HepG2 (cell line): ENCODE measurements around the gene FAM219B. TPM values are rescaled to one million over a fixed set of nuclear protein-coding genes. Genes with fewer than 3 reads are reported as not detected.

Experiments used
- CREM ChIP-seq, 2 experiments: sonication (generic) in 1 of 2; formaldehyde crosslinking in 1 of 2; IDR thresholded peaks; 2 replicates each; pipeline versions ENCODE4 v1.4.0 to v1.6.1; 2016 to 2020; ENCODE audit warnings: antibody characterized with exemption in 1 of 2, mild to moderate bottlenecking in 1 of 2, missing genetic modification reagents in 1 of 2
- FOXO1 ChIP-seq: sonication (generic); formaldehyde crosslinking; IDR thresholded peaks from 2 replicates; pipeline ENCODE4 v1.4.0; 2020; ENCODE audit warnings: missing genetic modification reagents
- HMG20B ChIP-seq: conservative IDR thresholded peaks from 2 replicates; pipeline ENCODE4 v1.6.1; 2016; ENCODE audit warnings: missing genetic modification reagents, missing compliant biosample characterization
- KMT2B ChIP-seq: IDR thresholded peaks from 2 replicates; pipeline ENCODE4 v1.6.1; 2016; ENCODE audit warnings: missing genetic modification reagents, missing compliant biosample characterization
- NFKBIZ ChIP-seq: IDR thresholded peaks from 2 replicates; pipeline ENCODE4 v1.6.1; 2018; ENCODE audit warnings: missing genetic modification reagents, missing compliant biosample characterization
- PHB2 ChIP-seq: fragments of 450-650 bp; IDR thresholded peaks from 2 replicates; pipeline ENCODE4 v1.6.1; 2018; ENCODE audit not compliant: partially characterized antibody
- PRPF4 ChIP-seq: fragments of 200-400 bp; formaldehyde crosslinking; IDR thresholded peaks from 2 replicates; pipeline ENCODE4 v1.6.1; 2016; ENCODE audit warnings: low read length, low read depth; ENCODE audit not compliant: poor library complexity, severe bottlenecking
- RCOR2 ChIP-seq: IDR thresholded peaks from 2 replicates; pipeline ENCODE4 v1.6.1; 2016; ENCODE audit warnings: missing biosample characterization, missing genetic modification reagents
- SNAPC5 ChIP-seq: sonication (generic); formaldehyde crosslinking; IDR thresholded peaks from 2 replicates; pipeline ENCODE4 v1.8.1; 2023; ENCODE audit warnings: mild to moderate bottlenecking, missing genetic modification reagents, borderline replicate concordance
- SPEN ChIP-seq: sonication (generic); formaldehyde crosslinking; IDR thresholded peaks from 2 replicates; pipeline ENCODE4 v1.5.1; 2020; ENCODE audit warnings: low read depth, mild to moderate bottlenecking, missing genetic modification reagents
- TARDBP ChIP-seq: sonication (generic); formaldehyde crosslinking; IDR thresholded peaks from 2 replicates; pipeline ENCODE4 v1.8.0; 2022; ENCODE audit warnings: mild to moderate bottlenecking, missing genetic modification reagents
- TCF12 ChIP-seq, 2 experiments: fragments of 450-650 bp in 1 of 2; sonication (generic) in 1 of 2; formaldehyde crosslinking in 1 of 2; IDR thresholded peaks; 2 replicates each; pipeline versions ENCODE4 v1.6.1 to v1.8.0; 2017 to 2022; ENCODE audit warnings: antibody characterized with exemption in 1 of 2, mild to moderate bottlenecking in 1 of 2, missing genetic modification reagents in 1 of 2, moderate library complexity in 1 of 2
- ZBTB38 ChIP-seq: sonication (generic); formaldehyde crosslinking; IDR thresholded peaks from 2 replicates; pipeline ENCODE4 v1.5.1; 2020; ENCODE audit warnings: mild to moderate bottlenecking, missing genetic modification reagents
- ZNF124 ChIP-seq: sonication (generic); formaldehyde crosslinking; IDR thresholded peaks from 2 replicates; pipeline ENCODE4 v1.4.0; 2020; ENCODE audit warnings: missing genetic modification reagents
- ZNF275 ChIP-seq: sonication (generic); formaldehyde crosslinking; IDR thresholded peaks from 2 replicates; pipeline ENCODE4 v1.8.0; 2022; ENCODE audit warnings: missing genetic modification reagents, mild to moderate bottlenecking, inconsistent platforms, borderline replicate concordance
- ZNF44 ChIP-seq: sonication (generic); formaldehyde crosslinking; IDR thresholded peaks from 2 replicates; pipeline ENCODE4 v1.5.1; 2020; ENCODE audit warnings: mild to moderate bottlenecking, missing genetic modification reagents
- ZSCAN12 ChIP-seq: sonication (generic); formaldehyde crosslinking; IDR thresholded peaks from 2 replicates; pipeline ENCODE4 v1.9.0; 2021; ENCODE audit warnings: mild to moderate bottlenecking, missing genetic modification reagents
- polyA plus RNA-seq, 8 experiments: library from polyadenylated mRNA; depleted of rRNA in 3 of 8; stranded (reverse) in 7 of 8; unstranded in 1 of 8; fragments of >200 nt; fragmentation: Illumina TruSeq in 4 of 8; extraction: Trizol in 4 of 8; gene quantifications; 2 replicates each; pipeline versions ENCODE4 v1.2.1 to v1.2.3, GENCODE V29; 2011 to 2016; ENCODE audit warnings: low read depth in 4 of 8, missing spikeins in 1 of 8, mixed read lengths in 1 of 8; ENCODE audit not compliant: insufficient read depth in 1 of 8
- total RNA-seq, 5 experiments: library from RNA; depleted of rRNA; stranded (reverse); fragments of >200 nt; fragmentation: Illumina TruSeq; extraction: Trizol; gene quantifications; 2 replicates each; pipeline ENCODE4 v1.2.3, GENCODE V29; 2016; ENCODE audit warnings: low read depth in 1 of 5
- TF ChIP-seq, protein P1 (sequence below): sonication (generic); formaldehyde crosslinking; IDR thresholded peaks from 2 replicates; pipeline ENCODE4 v1.8.0; 2022; ENCODE audit warnings: mild to moderate bottlenecking, missing genetic modification reagents; ENCODE audit not compliant: insufficient replicate concordance
- TF ChIP-seq, protein P2 (sequence below): sonication (generic); formaldehyde crosslinking; IDR thresholded peaks from 2 replicates; pipeline ENCODE4 v1.4.0; 2020; ENCODE audit warnings: missing genetic modification reagents

FAM219B gene
- total and polyA plus RNA-seq, 2 of the 13 experiments (the other 11 are each of a cell fraction or from before 2014, with no cell fraction given): 36.6 to 50.2 TPM

- TF ChIP-seq SNAPC5: no peak
- TF ChIP-seq CREM (IDR thresholded peaks at IDR 0.05): no peak
- TF ChIP-seq CREM (CRISPR knock-in tag; IDR thresholded peaks at IDR 0.05): no peak
- no peak for TF ChIP-seq ZNF44 (CRISPR knock-in tag)
- peak; percentile 76; the same call in 1 of the 2 replicates for TF ChIP-seq ZNF275
- TF ChIP-seq HMG20B (CRISPR knock-in tag): no peak
- no peak; the same call in 1 of the 2 replicates for TF ChIP-seq KMT2B
- peak; percentile 70 for TF ChIP-seq SPEN (CRISPR knock-in tag)
- peak; percentile 29; the same call in 1 of the 2 replicates for TF ChIP-seq ZBTB38 (CRISPR knock-in tag)
- 0 out of 2 replicates have a peak, but pooled peaks have one; percentile 76 for TF ChIP-seq TARDBP (CRISPR knock-in tag)
- 0 out of 2 replicates have a peak, but pooled peaks have one; percentile 71 for TF ChIP-seq NFKBIZ (CRISPR knock-in tag)
- TF ChIP-seq RCOR2 (CRISPR knock-in tag): no peak
- TF ChIP-seq, protein P1, sequence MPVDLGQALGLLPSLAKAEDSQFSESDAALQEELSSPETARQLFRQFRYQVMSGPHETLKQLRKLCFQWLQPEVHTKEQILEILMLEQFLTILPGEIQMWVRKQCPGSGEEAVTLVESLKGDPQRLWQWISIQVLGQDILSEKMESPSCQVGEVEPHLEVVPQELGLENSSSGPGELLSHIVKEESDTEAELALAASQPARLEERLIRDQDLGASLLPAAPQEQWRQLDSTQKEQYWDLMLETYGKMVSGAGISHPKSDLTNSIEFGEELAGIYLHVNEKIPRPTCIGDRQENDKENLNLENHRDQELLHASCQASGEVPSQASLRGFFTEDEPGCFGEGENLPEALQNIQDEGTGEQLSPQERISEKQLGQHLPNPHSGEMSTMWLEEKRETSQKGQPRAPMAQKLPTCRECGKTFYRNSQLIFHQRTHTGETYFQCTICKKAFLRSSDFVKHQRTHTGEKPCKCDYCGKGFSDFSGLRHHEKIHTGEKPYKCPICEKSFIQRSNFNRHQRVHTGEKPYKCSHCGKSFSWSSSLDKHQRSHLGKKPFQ: no peak
- peak; percentile 15; the same call in 1 of the 2 replicates for TF ChIP-seq FOXO1 (CRISPR knock-in tag)
- no peak for TF ChIP-seq PRPF4
- TF ChIP-seq ZNF124 (CRISPR knock-in tag): no peak
- TF ChIP-seq, protein P2, sequence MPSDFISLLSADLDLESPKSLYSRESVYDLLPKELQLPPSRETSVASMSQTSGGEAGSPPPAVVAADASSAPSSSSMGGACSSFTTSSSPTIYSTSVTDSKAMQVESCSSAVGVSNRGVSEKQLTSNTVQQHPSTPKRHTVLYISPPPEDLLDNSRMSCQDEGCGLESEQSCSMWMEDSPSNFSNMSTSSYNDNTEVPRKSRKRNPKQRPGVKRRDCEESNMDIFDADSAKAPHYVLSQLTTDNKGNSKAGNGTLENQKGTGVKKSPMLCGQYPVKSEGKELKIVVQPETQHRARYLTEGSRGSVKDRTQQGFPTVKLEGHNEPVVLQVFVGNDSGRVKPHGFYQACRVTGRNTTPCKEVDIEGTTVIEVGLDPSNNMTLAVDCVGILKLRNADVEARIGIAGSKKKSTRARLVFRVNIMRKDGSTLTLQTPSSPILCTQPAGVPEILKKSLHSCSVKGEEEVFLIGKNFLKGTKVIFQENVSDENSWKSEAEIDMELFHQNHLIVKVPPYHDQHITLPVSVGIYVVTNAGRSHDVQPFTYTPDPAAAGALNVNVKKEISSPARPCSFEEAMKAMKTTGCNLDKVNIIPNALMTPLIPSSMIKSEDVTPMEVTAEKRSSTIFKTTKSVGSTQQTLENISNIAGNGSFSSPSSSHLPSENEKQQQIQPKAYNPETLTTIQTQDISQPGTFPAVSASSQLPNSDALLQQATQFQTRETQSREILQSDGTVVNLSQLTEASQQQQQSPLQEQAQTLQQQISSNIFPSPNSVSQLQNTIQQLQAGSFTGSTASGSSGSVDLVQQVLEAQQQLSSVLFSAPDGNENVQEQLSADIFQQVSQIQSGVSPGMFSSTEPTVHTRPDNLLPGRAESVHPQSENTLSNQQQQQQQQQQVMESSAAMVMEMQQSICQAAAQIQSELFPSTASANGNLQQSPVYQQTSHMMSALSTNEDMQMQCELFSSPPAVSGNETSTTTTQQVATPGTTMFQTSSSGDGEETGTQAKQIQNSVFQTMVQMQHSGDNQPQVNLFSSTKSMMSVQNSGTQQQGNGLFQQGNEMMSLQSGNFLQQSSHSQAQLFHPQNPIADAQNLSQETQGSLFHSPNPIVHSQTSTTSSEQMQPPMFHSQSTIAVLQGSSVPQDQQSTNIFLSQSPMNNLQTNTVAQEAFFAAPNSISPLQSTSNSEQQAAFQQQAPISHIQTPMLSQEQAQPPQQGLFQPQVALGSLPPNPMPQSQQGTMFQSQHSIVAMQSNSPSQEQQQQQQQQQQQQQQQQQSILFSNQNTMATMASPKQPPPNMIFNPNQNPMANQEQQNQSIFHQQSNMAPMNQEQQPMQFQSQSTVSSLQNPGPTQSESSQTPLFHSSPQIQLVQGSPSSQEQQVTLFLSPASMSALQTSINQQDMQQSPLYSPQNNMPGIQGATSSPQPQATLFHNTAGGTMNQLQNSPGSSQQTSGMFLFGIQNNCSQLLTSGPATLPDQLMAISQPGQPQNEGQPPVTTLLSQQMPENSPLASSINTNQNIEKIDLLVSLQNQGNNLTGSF: no peak
- TF ChIP-seq ZSCAN12: no peak
- TF ChIP-seq TCF12 (IDR thresholded peaks at IDR 0.05): no peak
- 0 out of 2 replicates have a peak, but pooled peaks have one; percentile 63 for TF ChIP-seq TCF12 (CRISPR knock-in tag; IDR thresholded peaks at IDR 0.05)
- TF ChIP-seq PHB2: no peak
Measured at GRCh38 chr15:74937590-74938371, 31.1 kb upstream of the FAM219B start, which contains the start of gene COX5A (continued).
